H1 (cell line): Measurements from ENCODE around the gene ANKRD24. TPM values are rescaled to one million over a fixed set of nuclear protein-coding genes. Genes with fewer than 3 reads are reported as not detected.
"Not testable (repeated sequence)": the region's sequence is repeated elsewhere in the genome, so short reads cannot be mapped to it uniquely, and the experiment has no call there.

Experiments
- CTCF ChIA-PET: fragments of 300-600 bp; sonication (Branson Sonifier 250); formaldehyde crosslinking; loops from one replicate; lab custom pipeline; 2021; ENCODE audit not compliant: partially characterized antibody; lab: Charles Lee
- POLR2A ChIA-PET: fragments of 300-600 bp; sonication (Branson Sonifier 250); formaldehyde crosslinking; loops from one replicate; lab custom pipeline; 2021; ENCODE audit warnings: inconsistent platforms; ENCODE audit not compliant: partially characterized antibody; lab: Charles Lee
- DNase-seq, 2 experiments: peaks; one replicate each; pipeline versions ENCODE4 v3.0.0 to v3.0.0-alpha.2; 2010 to 2022; ENCODE audit warnings: low spot score in 2 of 2, low read depth in 1 of 2, mixed read lengths in 1 of 2
- FAIRE-seq: peaks from 2 replicates; lab custom pipeline; 2011; peaks lifted over from hg19 to GRCh38; lab: Jason Lieb, UNC
- H2AFZ ChIP-seq: 2 replicates; pipeline ENCODE4 v1.8.1; 2012; ENCODE audit warnings: low read length, inconsistent platforms
- H2AK5ac ChIP-seq: 2 replicates; pipeline ENCODE4 v1.6.1; 2013; ENCODE audit warnings: low read depth, low read length
- H2BK120ac ChIP-seq: replicated peaks from 2 replicates; pipeline ENCODE3; 2013; ENCODE audit warnings: low read depth, low read length, inconsistent platforms
- H2BK12ac ChIP-seq: 2 replicates; pipeline ENCODE4 v1.6.1; 2013; ENCODE audit warnings: low read depth, low read length
- H2BK15ac ChIP-seq: 2 replicates; pipeline ENCODE4 v1.6.1; 2013; ENCODE audit warnings: low read length
- H2BK20ac ChIP-seq: 2 replicates; pipeline ENCODE4 v1.6.1; 2013; ENCODE audit warnings: low read length
- H2BK5ac ChIP-seq: 2 replicates; pipeline ENCODE4 v1.6.1; 2013; ENCODE audit warnings: low read depth, low read length
- H3K14ac ChIP-seq: 2 replicates; pipeline ENCODE4 v1.6.1; 2013; ENCODE audit warnings: inconsistent platforms; ENCODE audit not compliant: insufficient read length
- H3K18ac ChIP-seq: 2 replicates; pipeline ENCODE4 v1.6.1; 2013; ENCODE audit warnings: low read length; ENCODE audit errors: extremely low read depth
- H3K23ac ChIP-seq: 2 replicates; pipeline ENCODE4 v1.6.1; 2013; ENCODE audit warnings: inconsistent platforms; ENCODE audit not compliant: insufficient read length
- H3K23me2 ChIP-seq: 2 replicates; pipeline ENCODE4 v1.6.1; 2013; ENCODE audit warnings: low read depth, low read length
- H3K27ac ChIP-seq: 2 replicates; pipeline ENCODE4 v1.6.1; 2011; ENCODE audit warnings: low read depth, low read length, inconsistent platforms
- H3K27me3 ChIP-seq, 4 experiments: replicated peaks in 1 of 4; 1 replicate in 1 of 4; 2 replicates in 3 of 4; pipeline versions ENCODE4 v1.6.1 to v1.8.1; 2011 to 2013; ENCODE audit warnings: low read length in 3 of 4, mild to moderate bottlenecking in 3 of 4, inconsistent platforms in 2 of 4, mixed read lengths in 2 of 4, moderate library complexity in 1 of 4; ENCODE audit not compliant: control insufficient read depth in 3 of 4, insufficient read depth in 3 of 4; ENCODE audit errors: extremely low read depth in 1 of 4
- H3K36me3 ChIP-seq, 4 experiments: 2 replicates each; pipeline versions ENCODE4 v1.6.1 to v1.8.1; 2011 to 2013; ENCODE audit warnings: mild to moderate bottlenecking in 4 of 4, low read length in 3 of 4, moderate library complexity in 2 of 4, control low read depth in 1 of 4, inconsistent platforms in 1 of 4; ENCODE audit not compliant: insufficient read depth in 4 of 4, control insufficient read depth in 2 of 4
- H3K4ac ChIP-seq: replicated peaks from 2 replicates; pipeline ENCODE3; 2013; ENCODE audit warnings: low read length, low read depth, mixed read lengths, inconsistent platforms; ENCODE audit not compliant: insufficient read length
- H3K4me1 ChIP-seq, 4 experiments: replicated peaks in 1 of 4; 1 replicate in 1 of 4; 2 replicates in 3 of 4; pipeline versions ENCODE4 v1.6.1 to v1.8.1; 2011 to 2013; ENCODE audit warnings: low read length in 3 of 4, inconsistent platforms in 2 of 4, mixed read lengths in 1 of 4; ENCODE audit not compliant: insufficient read depth in 4 of 4, control insufficient read depth in 3 of 4
- H3K4me2 ChIP-seq, 2 experiments: 2 replicates each; pipeline versions ENCODE4 v1.6.1 to v1.8.1; 2011 to 2013; ENCODE audit warnings: low read depth in 2 of 2, low read length in 2 of 2, control low read depth in 1 of 2, inconsistent platforms in 1 of 2, mild to moderate bottlenecking in 1 of 2; ENCODE audit not compliant: insufficient read depth in 1 of 2
- H3K4me3 ChIP-seq, 4 experiments: fragments of 200-600, 300-600 bp in 1 of 4; sonication (generic), shearing (Covaris generic), sonication (Bioruptor Twin) in 1 of 4; 2 replicates each; pipeline versions ENCODE4 v1.5.1 to v1.8.1; 2011 to 2016; ENCODE audit warnings: low read length in 4 of 4, low read depth in 3 of 4, control low read depth in 2 of 4, inconsistent platforms in 2 of 4, mild to moderate bottlenecking in 2 of 4, mixed read lengths in 1 of 4, moderate library complexity in 1 of 4; ENCODE audit not compliant: insufficient read depth in 2 of 4; ENCODE audit errors: extremely low read depth in 1 of 4
- H3K56ac ChIP-seq: replicated peaks from 2 replicates; pipeline ENCODE3; 2013; ENCODE audit warnings: low read depth, mild to moderate bottlenecking, mixed read lengths, low read length, inconsistent platforms; ENCODE audit not compliant: insufficient read length
- H3K79me1 ChIP-seq: 2 replicates; pipeline ENCODE4 v1.6.1; 2013; ENCODE audit warnings: low read depth, low read length, control low read depth
- H3K79me2 ChIP-seq, 2 experiments: 2 replicates each; pipeline versions ENCODE4 v1.6.1 to v1.8.1; 2012 to 2013; ENCODE audit warnings: low read length in 2 of 2, mild to moderate bottlenecking in 2 of 2, inconsistent platforms in 1 of 2; ENCODE audit not compliant: insufficient read depth in 2 of 2, control insufficient read depth in 1 of 2
- H3K9ac ChIP-seq, 4 experiments: replicated peaks in 1 of 4; 1 replicate in 1 of 4; 2 replicates in 3 of 4; pipeline versions ENCODE4 v1.6.1 to v1.8.1; 2011 to 2013; ENCODE audit warnings: low read depth in 3 of 4, low read length in 3 of 4, control low read depth in 2 of 4, mild to moderate bottlenecking in 2 of 4, moderate library complexity in 2 of 4, inconsistent platforms in 1 of 4; ENCODE audit errors: extremely low read depth in 1 of 4
- H3K9me3 ChIP-seq, 2 experiments: 2 replicates each; pipeline versions ENCODE4 v1.6.1 to v1.8.1; 2012 to 2013; ENCODE audit warnings: mild to moderate bottlenecking in 2 of 2, moderate library complexity in 2 of 2, control low read depth in 1 of 2, inconsistent platforms in 1 of 2, low read depth in 1 of 2, low read length in 1 of 2, mixed read lengths in 1 of 2; ENCODE audit not compliant: insufficient read depth in 2 of 2
- H4K20me1 ChIP-seq, 2 experiments: replicated peaks in 1 of 2; 2 replicates each; pipeline versions ENCODE3 to v1.8.1; 2011 to 2013; ENCODE audit warnings: inconsistent platforms in 2 of 2, low read length in 2 of 2, mild to moderate bottlenecking in 1 of 2; ENCODE audit not compliant: insufficient read depth in 2 of 2, control insufficient read depth in 1 of 2
- H4K5ac ChIP-seq: 2 replicates; pipeline ENCODE4 v1.6.1; 2013; ENCODE audit warnings: low read length, low read depth, mixed read lengths, inconsistent platforms; ENCODE audit not compliant: insufficient read length
- H4K8ac ChIP-seq: 2 replicates; pipeline ENCODE4 v1.8.0; 2013; ENCODE audit warnings: mild to moderate bottlenecking, moderate library complexity, low read length, inconsistent platforms; ENCODE audit not compliant: insufficient read depth; ENCODE audit errors: extremely low read depth
- H4K91ac ChIP-seq: replicated peaks from 2 replicates; pipeline ENCODE3; 2013; ENCODE audit warnings: low read length, mixed read lengths, inconsistent platforms; ENCODE audit not compliant: insufficient read length
- WGBS, 2 experiments: shearing (Covaris generic) in 1 of 2; methylation state at CpG; one replicate each; pipeline versions ENCODE4 v1.1.6 to v1.1.7; 2013 to 2015; ENCODE audit warnings: low lambda C conversion rate in 2 of 2, mixed read lengths in 2 of 2, inconsistent platforms in 1 of 2, low coverage in 1 of 2, missing lambda C conversion rate in 1 of 2; ENCODE audit not compliant: insufficient replicate concordance in 2 of 2, insufficient coverage in 1 of 2, insufficient read length in 1 of 2; ENCODE audit errors: extremely low coverage in 1 of 2, missing lambda C conversion rate in 1 of 2; 5-methylcytosine and 5-hydroxymethylcytosine counted together
- polyA plus RNA-seq, 7 experiments: library from polyadenylated mRNA; depleted of rRNA in 3 of 7; stranded (reverse) in 5 of 7; unstranded in 2 of 7; fragments of >200 nt in 5 of 7; fragments of 200-250 nt in 2 of 7; gene quantifications; 1 replicate in 5 of 7; 2 replicates in 1 of 7; 4 replicates in 1 of 7; pipeline versions ENCODE4 v1.2.1 to v1.2.3, GENCODE V29; 2011 to 2013; ENCODE audit warnings: missing spikeins in 2 of 7, mixed read lengths in 2 of 7
- total RNA-seq: library from RNA; stranded (reverse); fragmentation: NEBNext Ultra II Directional; extraction: Animal tissue kit (Norgen Biotek cat#: 25700); gene quantifications from 2 replicates; pipeline ENCODE4 v1.2.1, GENCODE V29; 2021

Gene ANKRD24
- total and polyA plus RNA-seq, 2 of the 8 experiments (the other 6 are each of a cell fraction or from before 2014, with no cell fraction given) = 7.6 to 14.1 TPM

- not testable (repeated sequence) for H3K18ac ChIP-seq, H3K79me2 ChIP-seq, H2BK20ac ChIP-seq, H4K5ac ChIP-seq, H2BK5ac ChIP-seq, H4K20me1 ChIP-seq, H3K23ac ChIP-seq, H3K9ac ChIP-seq, H3K4me3 ChIP-seq, H3K79me1 ChIP-seq, H2BK12ac ChIP-seq, H2AFZ ChIP-seq, H4K8ac ChIP-seq, H3K56ac ChIP-seq, H2BK15ac ChIP-seq, H3K4ac ChIP-seq, H2AK5ac ChIP-seq, FAIRE-seq, H3K36me3 ChIP-seq, H3K4me1 ChIP-seq, H3K23me2 ChIP-seq, H4K91ac ChIP-seq, H3K4me2 ChIP-seq, H3K27ac ChIP-seq, H3K9me3 ChIP-seq, H3K27me3 ChIP-seq, H3K14ac ChIP-seq, H2BK120ac ChIP-seq, DNase-seq
- CTCF ChIA-PET = interaction anchor here (1.0 to 2.0 kb wide), 3 partner anchors 14 to 52 kb away, joined by 3 to 7 read pairs (median 4); no protein-coding TSS in a partner anchor
- POLR2A ChIA-PET = interaction anchor here (0.9 kb wide), 2 partner anchors 9 to 125 kb away, joined by 3 read pairs; partner anchors contain the start of gene MPND
- WGBS, 2 experiments = 86% methylated on average over 1 of the region's 1 CpG; no CpG with 5 or more reads in 1 of the 2 experiments
Observed at GRCh38 chr19:4218523-4218922, 36.0 kb downstream of the ANKRD24 start.
